Measurements from ENCODE around the gene SLC5A6. TPM values are rescaled to one million over a fixed set of nuclear protein-coding genes. Genes with fewer than 3 reads are reported as not detected.

The SLC5A6 gene
- total RNA-seq, 2 donors from 2014 or later: 33.8 to 72.0 TPM

GRCh38 chr2:27243391-27244130, 31.5 kb upstream of the SLC5A6 start:
- Mint-ChIP-seq H3K36me3 (ENCODE audit: low read depth) (peaks cover 59% of the 10 kb centered on the region), H3K27ac (no peak overlapping the region), H3K27me3 (no peaks in the 10 kb centered on the region), H3K4me1 (no peaks in the 10 kb centered on the region), H3K4me3 (no peak overlapping the region), H3K9me3 (no peaks in the 10 kb centered on the region)
- no peak for ATAC-seq (replicated peaks)

DNA sequence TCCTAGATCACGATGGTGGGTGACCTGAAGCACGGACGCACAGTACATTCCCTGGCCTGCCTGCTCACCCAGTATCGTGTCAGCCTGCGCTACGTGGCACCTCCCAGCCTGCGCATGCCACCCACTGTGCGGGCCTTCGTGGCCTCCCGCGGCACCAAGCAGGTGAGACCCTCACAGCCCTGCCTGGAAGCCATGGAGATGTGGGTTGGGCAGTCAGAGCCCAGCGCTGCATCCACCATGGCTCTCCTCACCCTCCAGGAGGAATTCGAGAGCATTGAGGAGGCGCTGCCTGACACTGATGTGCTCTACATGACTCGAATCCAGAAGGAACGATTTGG, 30.5 kb upstream of the SLC5A6 start:
- H3K4me1 Mint-ChIP-seq: no peaks in the 10 kb centered on the region

GRCh38 chr2:27241761-27242613, 29.9 kb upstream of the SLC5A6 start:
- no peak overlapping the region for H3K4me3 Mint-ChIP-seq
- no peak overlapping the region for H3K27ac Mint-ChIP-seq
- no peaks in the 10 kb centered on the region for H3K27me3 Mint-ChIP-seq
- ATAC-seq (replicated peaks): no peak
- H3K4me1 Mint-ChIP-seq: no peaks in the 10 kb centered on the region
- no peaks in the 10 kb centered on the region for H3K9me3 Mint-ChIP-seq
- peaks cover 75% of the 10 kb centered on the region for H3K36me3 Mint-ChIP-seq (ENCODE audit: low read depth)

More for the DNA sequence above, 30.5 kb upstream of the SLC5A6 start:
- Mint-ChIP-seq H3K4me3 (no peak overlapping the region), H3K27ac (no peak overlapping the region), H3K9me3 (no peaks in the 10 kb centered on the region), H3K27me3 (no peaks in the 10 kb centered on the region), H3K36me3 (ENCODE audit: low read depth) (peaks cover 69% of the 10 kb centered on the region)
- ATAC-seq (replicated peaks): no peak

GRCh38 chr2:27240406-27240805, 28.3 kb upstream of the SLC5A6 start:
- ATAC-seq (replicated peaks): no peak
- H3K36me3 Mint-ChIP-seq (ENCODE audit: low read depth): peaks cover 90% of the 10 kb centered on the region
- no peak overlapping the region for H3K27ac Mint-ChIP-seq
- H3K4me3 Mint-ChIP-seq: no peak overlapping the region
- H3K4me1 Mint-ChIP-seq: no peaks in the 10 kb centered on the region
- H3K9me3 Mint-ChIP-seq: no peaks in the 10 kb centered on the region
- no peaks in the 10 kb centered on the region for H3K27me3 Mint-ChIP-seq

GRCh38 chr2:27238976-27239375, 26.9 kb upstream of the SLC5A6 start:
- Mint-ChIP-seq H3K4me3 (no peak overlapping the region), H3K27ac (no peak overlapping the region), H3K36me3 (ENCODE audit: low read depth) (peaks cover 100% of the 10 kb centered on the region), H3K9me3 (no peaks in the 10 kb centered on the region), H3K4me1 (no peaks in the 10 kb centered on the region), H3K27me3 (no peaks in the 10 kb centered on the region)
- ATAC-seq (replicated peaks): no peak

DNA sequence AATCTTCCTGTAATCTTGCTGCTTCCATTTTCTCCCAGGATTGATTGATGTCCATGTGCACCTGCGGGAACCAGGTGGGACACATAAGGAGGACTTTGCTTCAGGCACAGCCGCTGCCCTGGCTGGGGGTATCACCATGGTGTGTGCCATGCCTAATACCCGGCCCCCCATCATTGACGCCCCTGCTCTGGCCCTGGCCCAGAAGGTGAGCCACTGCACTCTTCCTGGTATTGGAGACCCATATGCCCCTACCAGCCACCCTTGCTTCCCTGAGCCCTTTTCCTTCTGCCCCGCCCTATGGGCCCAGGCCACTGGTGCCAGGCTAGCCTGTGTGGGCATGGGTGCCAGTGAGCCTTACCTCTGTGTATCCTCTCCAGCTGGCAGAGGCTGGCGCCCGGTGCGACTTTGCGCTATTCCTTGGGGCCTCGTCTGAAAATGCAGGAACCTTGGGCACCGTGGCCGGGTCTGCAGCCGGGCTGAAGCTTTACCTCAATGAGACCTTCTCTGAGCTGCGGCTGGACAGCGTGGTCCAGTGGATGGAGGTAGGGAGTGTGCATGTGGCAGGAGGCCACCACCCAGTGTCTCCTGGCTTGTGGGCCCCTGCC, 25.4 kb upstream of the SLC5A6 start:
- Mint-ChIP-seq H3K4me3 (no peak overlapping the region), H3K27ac (no peak overlapping the region), H3K27me3 (no peaks in the 10 kb centered on the region), H3K4me1 (no peaks in the 10 kb centered on the region), H3K9me3 (no peaks in the 10 kb centered on the region), H3K36me3 (ENCODE audit: low read depth) (peaks cover 100% of the 10 kb centered on the region)
- ATAC-seq (replicated peaks): no peak

GRCh38 chr2:27236626-27237025, 24.6 kb upstream of the SLC5A6 start:
- no peaks in the 10 kb centered on the region for H3K9me3 Mint-ChIP-seq
- no peak overlapping the region for H3K4me3 Mint-ChIP-seq
- peaks cover 100% of the 10 kb centered on the region for H3K36me3 Mint-ChIP-seq (ENCODE audit: low read depth)
- no peak for ATAC-seq (replicated peaks)
- H3K4me1 Mint-ChIP-seq: no peaks in the 10 kb centered on the region
- H3K27me3 Mint-ChIP-seq: no peaks in the 10 kb centered on the region
- H3K27ac Mint-ChIP-seq: no peak overlapping the region

DNA sequence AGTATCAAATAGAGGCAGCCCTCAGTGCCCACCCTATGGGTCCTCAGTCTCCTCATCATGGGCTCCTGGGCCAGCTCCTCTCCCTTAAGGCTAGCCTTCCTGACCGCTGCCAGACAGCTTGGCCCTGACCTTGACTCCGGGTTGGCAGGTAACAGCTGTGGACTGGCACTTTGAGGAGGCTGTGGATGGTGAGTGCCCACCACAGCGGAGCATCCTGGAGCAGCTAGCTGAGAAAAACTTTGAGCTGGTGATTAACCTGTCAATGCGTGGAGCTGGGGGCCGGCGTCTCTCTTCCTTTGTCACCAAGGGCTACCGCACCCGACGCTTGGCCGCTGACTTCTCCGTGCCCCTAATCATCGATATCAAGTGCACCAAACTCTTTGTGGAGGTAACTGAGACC, 24.1 kb upstream of the SLC5A6 start:
- Mint-ChIP-seq H3K4me3 (no peak overlapping the region), H3K36me3 (ENCODE audit: low read depth) (peaks cover 100% of the 10 kb centered on the region), H3K27ac (no peak overlapping the region), H3K4me1 (no peaks in the 10 kb centered on the region), H3K9me3 (no peaks in the 10 kb centered on the region), H3K27me3 (no peaks in the 10 kb centered on the region)
- no peak for ATAC-seq (replicated peaks)

DNA sequence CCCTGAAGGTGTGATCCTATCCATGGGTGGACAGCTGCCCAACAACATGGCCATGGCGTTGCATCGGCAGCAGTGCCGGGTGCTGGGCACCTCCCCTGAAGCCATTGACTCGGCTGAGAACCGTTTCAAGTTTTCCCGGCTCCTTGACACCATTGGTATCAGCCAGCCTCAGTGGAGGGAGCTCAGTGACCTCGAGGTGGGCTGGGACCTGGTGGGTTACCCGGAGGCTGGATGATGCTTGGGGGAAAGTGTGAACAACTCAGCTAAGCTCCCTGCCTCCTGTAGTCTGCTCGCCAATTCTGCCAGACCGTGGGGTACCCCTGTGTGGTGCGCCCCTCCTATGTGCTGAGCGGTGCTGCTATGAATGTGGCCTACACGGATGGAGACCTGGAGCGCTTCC, 21.3 kb upstream of the SLC5A6 start:
- H3K4me1 Mint-ChIP-seq: no peaks in the 10 kb centered on the region

GRCh38 chr2:27231921-27232320, 19.9 kb upstream of the SLC5A6 start:
- H3K27ac Mint-ChIP-seq: no peak overlapping the region

More for the DNA sequence above, 21.3 kb upstream of the SLC5A6 start:
- Mint-ChIP-seq H3K9me3 (no peaks in the 10 kb centered on the region), H3K36me3 (ENCODE audit: low read depth) (peaks cover 99% of the 10 kb centered on the region), H3K27me3 (no peaks in the 10 kb centered on the region), H3K27ac (no peak overlapping the region), H3K4me3 (no peak overlapping the region)
- ATAC-seq (replicated peaks): no peak

GRCh38 chr2:27227501-27227900, 15.4 kb upstream of the SLC5A6 start:
- ATAC-seq (replicated peaks): no peak
- peaks cover 99% of the 10 kb centered on the region for H3K36me3 Mint-ChIP-seq (ENCODE audit: low read depth)

More at GRCh38 chr2:27231921-27232320, 19.9 kb upstream of the SLC5A6 start:
- no peak for ATAC-seq (replicated peaks)
- Mint-ChIP-seq H3K27me3 (no peaks in the 10 kb centered on the region), H3K36me3 (ENCODE audit: low read depth) (peaks cover 99% of the 10 kb centered on the region), H3K9me3 (no peaks in the 10 kb centered on the region), H3K4me3 (no peak overlapping the region), H3K4me1 (no peaks in the 10 kb centered on the region)

GRCh38 chr2:27225526-27225925, 13.5 kb upstream of the SLC5A6 start:
- H3K4me3 Mint-ChIP-seq: no peak overlapping the region
- no peak for ATAC-seq (replicated peaks)

More at GRCh38 chr2:27227501-27227900, 15.4 kb upstream of the SLC5A6 start:
- Mint-ChIP-seq H3K27ac (no peak overlapping the region), H3K4me1 (no peaks in the 10 kb centered on the region), H3K9me3 (no peaks in the 10 kb centered on the region), H3K4me3 (no peak overlapping the region), H3K27me3 (no peaks in the 10 kb centered on the region)

DNA sequence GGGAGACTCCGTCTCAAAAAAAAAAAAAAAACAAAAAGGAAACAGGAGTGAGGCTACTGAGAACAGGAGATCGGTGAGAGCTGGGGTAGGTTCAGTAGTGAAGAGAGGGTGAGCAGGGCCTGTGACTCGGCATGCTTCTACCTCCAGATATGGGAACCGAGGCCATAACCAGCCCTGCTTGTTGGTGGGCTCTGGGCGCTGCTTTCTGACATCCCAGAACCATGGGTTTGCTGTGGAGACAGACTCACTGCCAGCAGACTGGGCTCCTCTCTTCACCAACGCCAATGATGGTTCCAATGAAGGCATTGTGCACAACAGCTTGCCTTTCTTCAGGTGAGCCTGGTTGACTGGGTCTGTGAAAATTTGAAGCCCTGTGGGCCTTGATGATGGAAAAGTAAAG, 11.3 kb upstream of the SLC5A6 start:
- Mint-ChIP-seq H3K4me3 (no peak overlapping the region), H3K27ac (no peak overlapping the region), H3K4me1 (no peaks in the 10 kb centered on the region)

More at GRCh38 chr2:27225526-27225925, 13.5 kb upstream of the SLC5A6 start:
- Mint-ChIP-seq H3K36me3 (ENCODE audit: low read depth) (peaks cover 99% of the 10 kb centered on the region), H3K4me1 (no peaks in the 10 kb centered on the region), H3K27ac (no peak overlapping the region), H3K27me3 (no peaks in the 10 kb centered on the region), H3K9me3 (no peaks in the 10 kb centered on the region)

GRCh38 chr2:27222407-27222806, 10.3 kb upstream of the SLC5A6 start:
- Mint-ChIP-seq H3K27ac (no peak overlapping the region), H3K27me3 (no peaks in the 10 kb centered on the region), H3K36me3 (ENCODE audit: low read depth) (peaks cover 97% of the 10 kb centered on the region), H3K4me3 (no peak overlapping the region), H3K9me3 (no peaks in the 10 kb centered on the region), H3K4me1 (peaks cover 5% of the 10 kb centered on the region)
- ATAC-seq (replicated peaks): no peak

More for the DNA sequence above, 11.3 kb upstream of the SLC5A6 start:
- no peaks in the 10 kb centered on the region for H3K27me3 Mint-ChIP-seq
- no peak for ATAC-seq (replicated peaks)
- H3K36me3 Mint-ChIP-seq (ENCODE audit: low read depth): peaks cover 97% of the 10 kb centered on the region
- H3K9me3 Mint-ChIP-seq: no peaks in the 10 kb centered on the region

Data from activated T-helper 17 cell treated with anti-CD3 and anti-CD28 coated beads, Interleukin-2, amount 50 U/mL, for 72 hours (primary cell).